Adrenal gland (tissue), 12 donors: Measurements from ENCODE around the gene ZBP1. TPM values are rescaled to one million over a fixed set of nuclear protein-coding genes. Genes with fewer than 3 reads are reported as not detected.

Experiments
- DNase-seq, 7 donors: peaks; one replicate each; pipeline ENCODE4 v3.0.0-alpha.2; 2019 to 2020
- H3K27ac ChIP-seq, 5 donors: fragments of 200-600 bp; sonication (generic) in 4 of 5; 1 replicate in 3 of 5; 2 replicates in 2 of 5; pipeline versions ENCODE4 v1.5.1 to v1.8.0; 2016 to 2020; ENCODE audit warnings: mild to moderate bottlenecking in 1 of 5
- H3K27me3 ChIP-seq: fragments of 200-600 bp; 2 replicates; pipeline ENCODE4 v1.8.0; 2021
- H3K36me3 ChIP-seq, 2 donors: fragments of 200-600 bp; replicated peaks in 1 of 2; 1 replicate in 1 of 2; 2 replicates in 1 of 2; pipeline versions ENCODE4 v1.5.1 to v1.8.0; 2018 to 2022
- H3K4me1 ChIP-seq, 2 donors: fragments of 200-600 bp; replicated peaks in 1 of 2; 1 replicate in 1 of 2; 2 replicates in 1 of 2; pipeline versions ENCODE4 v1.5.1 to v1.8.0; 2018 to 2021
- H3K4me3 ChIP-seq, 4 donors: fragments of 200-600 bp; sonication (generic) in 3 of 4; one replicate each; pipeline ENCODE4 v1.5.1; 2016 to 2018
- H3K9me3 ChIP-seq, 3 donors: fragments of 200-600 bp; sonication (generic) in 1 of 3; replicated peaks in 1 of 3; 1 replicate in 2 of 3; 2 replicates in 1 of 3; pipeline versions ENCODE4 v1.5.1 to v1.8.0; 2016 to 2021
- POLR2A ChIP-seq, 2 donors: fragments of 450-650 bp; IDR thresholded peaks; one replicate each; pipeline ENCODE4 v1.6.1; 2017; ENCODE audit warnings: antibody characterized with exemption in 2 of 2, mild to moderate bottlenecking in 2 of 2, moderate library complexity in 1 of 2
- WGBS, 4 donors: extraction: QIAGEN DNeasy Blood & Tissue Kit in 2 of 4; methylation state at CpG; one replicate each; pipeline versions ENCODE4 v1.1.5 to v1.1.7; 2013 to 2017; 5-methylcytosine and 5-hydroxymethylcytosine counted together
- intact Hi-C, 2 donors: fragments of 100-400 bp; cut with DNase I; formaldehyde crosslinking; loops; one replicate each; pipeline versions ENCODE4 v1.14.1 to v1.15.0; 2022 to 2023
- polyA plus RNA-seq, 3 donors: library from polyadenylated mRNA; stranded (reverse); fragments of 200-250 nt in 2 of 3; fragments of 350-450 nt in 1 of 3; fragmentation: Illumina TruSeq in 1 of 3; extraction: RNeasy Lipid Tissue Mini Kit (QIAGEN cat#74804) in 1 of 3; gene quantifications; one replicate each; pipeline ENCODE4 v1.2.3, GENCODE V29; 2013 to 2014
- total RNA-seq, 9 donors: library from RNA; depleted of rRNA in 4 of 9; stranded (reverse); fragments of >200 nt in 4 of 9; fragments of 120-200 nt in 1 of 9; fragmentation: NEBNext Ultra II Directional in 1 of 9; extraction: Animal tissue kit (Norgen Biotek cat#: 25700) in 1 of 9; gene quantifications; one replicate each; pipeline versions ENCODE4 v1.1.0 to v1.2.4, GENCODE V29; 2013 to 2023
- TF ChIP-seq, protein P1 (sequence below), 6 experiments: fragments of 450-650 bp in 4 of 6; fragments of 200-600 bp in 2 of 6; sonication (generic) in 1 of 6; IDR thresholded peaks; 1 replicate in 5 of 6; 2 replicates in 1 of 6; pipeline versions ENCODE4 v1.5.1 to v1.8.0; 2016 to 2021; ENCODE audit warnings: antibody characterized with exemption in 6 of 6, mild to moderate bottlenecking in 2 of 6, moderate library complexity in 1 of 6
- donor health status: healthy with polysubstance abuse.
- donor health status: Bipolar disorder and iron deficiency.
- donor health status: DM: yes; HTN: yes; CAD: no.
- donor health status: DM: no; HTN: no; CAD: no.
- donor health status: DM: no; HTN: no; CAD: no.
- donor health status: DM: yes; HTN: yes; CAD: no.

ZBP1 gene
- total and polyA plus RNA-seq, 12 donors: 0.14 to 2.9 (median 0.68) TPM; not detected in 3

DNA sequence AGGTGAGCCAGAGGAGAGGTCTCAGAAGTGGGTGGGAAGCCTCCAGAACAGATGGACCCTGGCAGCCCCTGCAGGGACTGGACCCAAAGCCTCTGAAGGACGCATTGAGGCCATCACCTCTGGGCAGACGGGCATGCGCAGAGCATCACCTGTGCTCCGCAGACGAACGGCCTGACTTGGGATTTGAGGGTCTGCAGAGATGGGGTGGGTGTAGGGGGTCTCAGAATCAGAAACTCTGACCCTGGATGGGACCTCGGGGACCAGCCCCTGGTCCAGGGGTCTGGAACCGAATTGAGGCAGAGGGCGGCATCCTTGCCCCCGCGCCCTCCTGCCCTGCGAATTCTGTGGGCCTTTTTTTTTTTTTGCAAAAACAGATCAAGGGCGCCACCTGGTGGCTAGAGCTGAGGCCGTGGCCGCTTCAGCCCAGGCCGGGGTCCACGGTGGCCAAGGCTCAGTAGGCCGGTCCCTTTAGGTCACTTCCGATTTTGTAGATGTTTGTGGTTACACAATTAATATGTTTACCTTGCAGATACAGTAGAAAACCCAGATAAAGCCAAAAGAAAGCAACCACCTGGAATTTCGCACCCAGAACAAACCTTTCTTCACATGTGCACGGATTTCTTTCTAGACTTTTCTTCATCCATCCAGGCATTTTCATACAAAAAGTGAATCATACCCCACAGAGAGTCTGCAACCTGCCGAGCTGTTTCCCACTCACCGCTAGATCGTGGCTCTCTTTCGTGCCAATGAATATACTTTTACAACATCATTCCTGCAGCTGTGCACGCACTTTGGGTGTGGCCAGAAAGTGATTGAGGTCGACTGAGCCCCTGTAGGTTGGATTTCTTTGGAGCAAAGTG lies 25.9 kb downstream of the ZBP1 start:
- H3K36me3 ChIP-seq: no peaks in the 10 kb centered on the region
- H3K4me3 ChIP-seq: no peak overlapping the region
- no peaks in the 10 kb centered on the region for H3K4me1 ChIP-seq
- TF ChIP-seq, protein P1, sequence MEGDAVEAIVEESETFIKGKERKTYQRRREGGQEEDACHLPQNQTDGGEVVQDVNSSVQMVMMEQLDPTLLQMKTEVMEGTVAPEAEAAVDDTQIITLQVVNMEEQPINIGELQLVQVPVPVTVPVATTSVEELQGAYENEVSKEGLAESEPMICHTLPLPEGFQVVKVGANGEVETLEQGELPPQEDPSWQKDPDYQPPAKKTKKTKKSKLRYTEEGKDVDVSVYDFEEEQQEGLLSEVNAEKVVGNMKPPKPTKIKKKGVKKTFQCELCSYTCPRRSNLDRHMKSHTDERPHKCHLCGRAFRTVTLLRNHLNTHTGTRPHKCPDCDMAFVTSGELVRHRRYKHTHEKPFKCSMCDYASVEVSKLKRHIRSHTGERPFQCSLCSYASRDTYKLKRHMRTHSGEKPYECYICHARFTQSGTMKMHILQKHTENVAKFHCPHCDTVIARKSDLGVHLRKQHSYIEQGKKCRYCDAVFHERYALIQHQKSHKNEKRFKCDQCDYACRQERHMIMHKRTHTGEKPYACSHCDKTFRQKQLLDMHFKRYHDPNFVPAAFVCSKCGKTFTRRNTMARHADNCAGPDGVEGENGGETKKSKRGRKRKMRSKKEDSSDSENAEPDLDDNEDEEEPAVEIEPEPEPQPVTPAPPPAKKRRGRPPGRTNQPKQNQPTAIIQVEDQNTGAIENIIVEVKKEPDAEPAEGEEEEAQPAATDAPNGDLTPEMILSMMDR (IDR thresholded peaks at IDR 0.05): peak; percentile 62 to 89 (median 73)
- TF ChIP-seq POLR2A (IDR thresholded peaks at IDR 0.05): no peak
- no peaks in the 10 kb centered on the region for H3K27me3 ChIP-seq
- 33 to 37% (median 35%) methylated on average over 24 to 27 of the region's 27 CpGs for WGBS, 4 donors
- peak in 6 of 7 donors; percentile 45 to 70 (median 60) for DNase-seq
- H3K9me3 ChIP-seq: no peaks in the 10 kb centered on the region
- intact Hi-C loops: loop anchor here (5.0 to 10.0 kb wide), 2 partner anchors 82 to 210 kb away; no protein-coding TSS in a partner anchor
- no peak overlapping the region for H3K27ac ChIP-seq

DNA sequence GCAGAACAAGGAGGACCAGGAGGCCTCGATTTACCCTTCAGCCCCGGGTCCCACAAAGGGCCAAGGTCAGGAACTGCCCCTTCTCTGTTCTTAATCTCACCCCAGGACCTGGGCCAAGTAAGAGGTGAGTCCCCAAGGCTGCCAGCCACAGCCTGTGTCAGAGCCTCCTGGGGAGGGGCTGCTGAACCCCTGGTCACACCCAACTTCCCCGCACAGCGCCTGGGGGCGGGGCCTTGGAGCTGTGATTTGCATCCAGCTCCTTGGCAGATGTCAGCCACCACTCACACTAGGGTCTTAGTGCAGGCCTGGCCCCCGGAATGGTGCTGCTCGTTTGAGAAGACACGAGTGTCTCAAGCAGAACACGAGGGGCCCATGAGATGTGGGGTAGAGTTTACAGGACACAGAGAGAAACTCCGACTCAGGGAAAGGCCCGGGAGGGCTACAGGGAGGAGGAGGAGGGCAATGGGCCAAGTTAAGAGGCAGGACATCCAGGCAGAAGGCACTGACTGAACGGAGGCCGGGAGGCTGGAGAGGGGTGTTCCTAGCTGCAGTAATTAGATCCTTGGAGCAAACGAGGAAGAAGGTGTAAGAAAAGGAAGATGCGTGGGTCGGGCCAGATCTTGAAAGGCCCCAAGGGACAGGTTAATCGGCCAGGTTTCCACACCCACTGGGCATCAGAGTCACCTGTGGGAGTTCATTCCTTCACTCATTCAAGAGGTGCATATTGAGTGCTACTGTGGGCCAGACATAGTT lies 26.9 kb downstream of the ZBP1 start:
- intact Hi-C loops: loop anchor here (2.0 to 10.0 kb wide), 3 partner anchors 79 to 209 kb away; no protein-coding TSS in a partner anchor
- DNase-seq: no peak
- H3K9me3 ChIP-seq: no peaks in the 10 kb centered on the region
- no peaks in the 10 kb centered on the region for H3K4me1 ChIP-seq
- no peak overlapping the region for H3K4me3 ChIP-seq
- H3K27ac ChIP-seq: no peak overlapping the region
- TF ChIP-seq, protein P1 (IDR thresholded peaks at IDR 0.05): no peak
- TF ChIP-seq POLR2A (IDR thresholded peaks at IDR 0.05): no peak
- WGBS, 4 donors: 55 to 66% (median 64%) methylated on average over 14 to 17 of the region's 17 CpGs
- no peaks in the 10 kb centered on the region for H3K36me3 ChIP-seq
- H3K27me3 ChIP-seq: no peaks in the 10 kb centered on the region

DNA sequence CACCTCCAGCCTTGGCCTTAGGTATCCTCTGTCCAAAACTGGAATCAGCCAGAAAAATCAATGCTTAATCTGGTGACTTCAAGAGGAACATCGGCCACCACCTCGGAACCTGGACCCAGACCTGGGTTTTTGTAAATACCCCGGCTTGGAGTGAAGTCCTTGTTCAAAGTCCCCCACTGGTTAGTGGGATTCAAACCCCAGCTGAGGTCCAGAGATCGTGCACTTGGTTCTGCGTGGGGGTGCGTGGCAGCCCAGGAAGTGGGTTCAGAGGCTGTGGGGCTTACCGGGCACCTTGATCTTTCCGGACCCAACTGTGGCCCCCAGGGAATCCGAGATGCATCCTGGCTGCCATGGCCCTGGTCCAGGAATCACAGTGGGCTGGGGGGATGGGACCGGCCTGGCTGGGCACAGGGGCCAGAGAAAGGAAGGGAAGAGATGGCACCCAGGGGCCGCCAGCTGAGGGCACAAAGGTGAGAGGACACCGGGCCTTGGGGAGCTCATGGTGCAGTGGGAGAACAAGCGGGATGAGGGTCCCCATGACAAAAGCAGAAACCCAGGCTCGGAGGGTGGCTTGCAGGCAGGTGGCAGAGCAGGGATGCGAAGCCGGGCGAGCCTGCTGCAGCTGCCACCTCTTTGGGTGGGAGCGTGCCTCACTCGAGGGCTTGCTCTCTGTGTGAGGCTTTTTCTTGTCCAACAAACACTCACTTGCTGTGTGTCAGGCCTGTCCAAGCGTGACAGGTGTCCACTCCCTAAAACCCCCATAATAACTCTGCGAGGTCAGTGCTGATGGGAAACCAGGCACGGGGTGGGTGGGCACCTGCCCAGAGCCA lies 27.7 kb downstream of the ZBP1 start:
- no peak for DNase-seq

More for the DNA sequence above, 27.7 kb downstream of the ZBP1 start:
- Histone ChIP-seq H3K27me3 (no peaks in the 10 kb centered on the region), H3K27ac (no peak overlapping the region), H3K4me3 (no peak overlapping the region), H3K36me3 (no peaks in the 10 kb centered on the region), H3K9me3 (no peaks in the 10 kb centered on the region), H3K4me1 (no peaks in the 10 kb centered on the region)
- 87 to 91% (median 89%) methylated on average over 16 to 22 of the region's 22 CpGs for WGBS, 4 donors
- intact Hi-C loops: loop anchor here (2.0 to 10.0 kb wide), 3 partner anchors 78 to 208 kb away; no protein-coding TSS in a partner anchor
- no peak for TF ChIP-seq POLR2A (IDR thresholded peaks at IDR 0.05)
- TF ChIP-seq, protein P1 (IDR thresholded peaks at IDR 0.05): no peak
